HG03460 (cell line): Measurements from ENCODE around the gene EML1.

Experiments
- ATAC-seq: cut with Tn5 transposase; IDR thresholded peaks from one replicate; pipeline ENCODE4 v1.9.1; 2021; ENCODE audit not compliant: unreplicated experiment

EML1 gene

GRCh38 chr14:99777951-99778350 lies 15.3 kb upstream of the EML1 start:
- no peak for ATAC-seq

DNA sequence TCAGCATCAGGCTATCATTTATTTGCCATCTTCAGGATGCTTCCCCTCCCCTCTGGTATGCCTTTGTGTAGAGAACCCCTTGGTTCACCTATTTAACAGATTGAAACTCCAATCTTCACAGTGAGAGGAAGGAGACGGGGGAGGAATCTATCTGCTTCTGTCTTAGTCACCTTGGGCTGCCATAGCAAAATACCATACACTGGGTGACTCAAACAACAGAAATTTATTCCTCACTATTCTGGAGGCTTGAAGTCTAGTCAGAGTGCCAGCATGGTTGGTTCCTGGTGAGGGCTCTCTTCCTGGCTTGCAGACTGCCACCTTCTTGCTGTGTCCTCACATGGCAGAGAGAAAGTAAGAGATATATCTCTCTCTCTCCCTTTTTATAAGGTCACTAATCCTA lies 13.5 kb upstream of the EML1 start:
- ATAC-seq: no peak

- no peak for ATAC-seq
These were observed 12.5 kb upstream of the EML1 start for GRCh38 chr14:99780690-99781089.

- no peak for ATAC-seq
These were observed 12.1 kb upstream of the EML1 start for GRCh38 chr14:99781091-99781490.

GRCh38 chr14:99781853-99782610 lies 11.2 kb upstream of the EML1 start:
- ATAC-seq: no peak

DNA sequence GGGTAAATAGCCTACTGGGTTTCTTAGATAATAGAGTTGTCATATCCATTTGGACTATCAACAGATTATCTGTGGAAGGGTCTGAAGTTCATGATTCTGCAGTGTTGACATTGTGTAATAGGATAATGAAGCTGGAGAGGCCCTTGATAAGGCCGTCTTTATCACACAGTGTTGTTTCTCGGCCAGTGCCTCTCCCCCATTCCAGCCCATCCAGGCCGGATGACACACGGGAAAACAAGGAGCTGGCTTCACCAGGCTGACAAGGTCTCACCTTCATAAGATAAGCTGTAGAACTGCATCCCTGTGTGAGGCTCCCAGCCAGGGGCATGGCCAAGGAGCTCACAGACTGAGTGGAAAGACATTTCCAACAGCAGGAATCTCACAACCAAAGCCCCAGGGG lies 8.7 kb upstream of the EML1 start:
- no peak for ATAC-seq

DNA sequence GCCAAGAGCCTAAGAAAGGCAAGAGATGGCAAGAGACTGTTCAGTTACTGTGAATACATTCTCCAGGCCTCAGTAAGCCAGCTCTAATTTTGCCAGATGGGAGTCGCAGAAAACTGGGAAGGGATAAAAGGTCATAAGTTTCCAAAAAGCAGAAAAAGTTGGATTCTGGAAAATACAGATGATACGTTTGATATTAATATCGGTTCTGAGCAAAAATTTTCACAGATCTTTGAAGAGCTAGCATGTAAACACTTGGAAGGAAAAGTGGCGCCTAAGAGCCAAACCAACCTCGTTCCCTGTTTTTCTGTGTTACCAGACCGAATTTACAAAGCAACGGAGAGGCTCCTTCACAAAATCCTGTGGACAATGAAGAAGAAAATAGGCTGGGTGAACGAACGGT lies 7.8 kb upstream of the EML1 start:
- ATAC-seq: no peak

DNA sequence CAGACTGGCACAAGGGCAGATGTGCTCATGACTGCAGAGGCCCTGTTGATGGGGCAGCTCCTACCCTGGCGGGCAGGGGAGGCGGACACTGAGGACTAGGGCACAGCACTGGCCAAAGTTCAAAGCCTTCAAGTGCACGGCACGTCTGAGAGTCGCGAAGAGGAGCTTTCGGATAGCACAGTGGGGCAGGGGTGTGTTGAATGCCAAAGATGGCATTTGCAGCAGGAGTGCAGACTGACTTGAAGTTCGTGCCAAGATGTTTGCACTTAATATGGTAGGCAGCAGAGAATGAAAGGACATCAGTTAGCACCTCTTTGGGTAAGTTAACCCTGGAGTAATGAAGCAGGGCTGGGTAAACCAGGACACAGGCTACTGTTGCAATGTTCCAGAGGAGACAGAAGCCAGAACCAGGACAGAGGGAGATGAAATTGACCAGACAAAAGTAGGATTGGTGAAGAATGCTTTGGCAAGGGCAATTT lies 6.7 kb upstream of the EML1 start:
- ATAC-seq: no peak

- no peak for ATAC-seq
These were observed 4.5 kb upstream of the EML1 start for GRCh38 chr14:99788713-99789112.

DNA sequence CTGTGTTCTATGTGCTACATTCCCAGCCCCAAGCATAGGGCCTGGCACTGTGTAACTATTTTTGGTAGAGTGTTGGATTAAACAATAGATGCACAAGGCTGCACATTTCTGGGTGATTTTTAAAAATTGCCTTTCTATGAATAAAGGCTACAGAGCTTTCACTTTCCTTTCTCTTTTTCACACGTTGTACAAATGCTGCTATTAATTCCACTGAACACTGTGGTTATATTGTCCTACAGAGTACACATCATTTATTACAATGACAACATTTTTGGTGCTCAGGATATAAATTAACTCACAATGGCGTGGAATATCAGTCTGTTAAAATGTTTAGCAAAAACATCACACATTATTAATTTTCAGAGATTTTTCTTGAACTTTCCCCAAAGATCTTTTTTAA lies 3.6 kb upstream of the EML1 start:
- ATAC-seq: no peak

DNA sequence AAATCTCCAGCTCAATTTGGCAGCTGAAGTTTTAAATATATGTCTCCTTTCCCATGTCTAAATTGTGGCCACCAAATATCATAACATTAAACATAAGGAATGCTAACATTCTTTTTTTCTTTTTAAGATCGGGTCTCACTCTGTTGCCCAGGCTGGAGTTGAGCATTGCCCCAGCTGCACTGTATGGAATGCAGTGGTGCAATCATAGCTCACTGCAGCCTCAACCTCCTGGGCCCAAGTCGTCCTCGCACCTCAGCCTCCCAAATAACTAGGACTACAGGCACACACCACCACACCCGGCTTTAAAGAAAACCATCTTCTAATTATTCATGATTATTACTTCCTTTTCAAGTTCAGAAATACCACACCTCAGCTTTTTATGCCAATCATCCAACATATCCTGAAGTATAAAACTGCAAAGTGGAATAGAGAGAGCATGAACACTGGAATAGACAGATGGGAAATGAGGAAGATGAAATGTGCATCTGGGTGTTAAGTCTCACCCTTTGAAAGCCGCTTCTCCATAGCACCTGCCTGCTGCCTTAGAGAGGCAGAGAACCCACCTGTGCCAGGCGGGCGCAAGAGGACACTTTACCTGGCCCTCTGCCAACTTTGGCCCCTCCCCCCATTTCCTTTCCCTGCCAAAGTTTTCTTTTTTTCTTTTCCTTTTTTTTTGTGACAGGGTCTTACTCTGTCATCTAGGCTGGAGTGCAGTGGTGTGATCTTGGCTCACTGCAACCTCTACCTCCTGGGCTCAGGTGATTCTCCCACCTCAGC lies 2.8 kb upstream of the EML1 start:
- no peak for ATAC-seq

GRCh38 chr14:99790978-99791376 lies 2.2 kb upstream of the EML1 start:
- no peak for ATAC-seq

GRCh38 chr14:99791476-99792209 lies 1.6 kb upstream of the EML1 start:
- no peak for ATAC-seq

DNA sequence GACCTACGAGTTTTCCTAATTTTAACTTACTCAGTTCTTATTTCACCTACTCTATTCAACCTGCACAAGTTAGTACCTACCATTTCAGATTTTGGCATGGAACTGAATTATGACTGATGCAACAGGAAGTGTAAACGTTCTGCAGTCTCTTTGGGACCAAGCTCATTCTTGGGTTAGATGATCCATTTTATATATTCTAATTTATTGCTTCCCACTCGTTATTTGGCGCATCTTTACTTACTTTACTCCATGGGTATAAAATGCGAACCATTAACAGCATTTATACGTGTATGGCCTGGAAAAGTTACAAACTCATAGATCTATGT lies 1.0 kb upstream of the EML1 start:
- no peak for ATAC-seq

- ATAC-seq: no peak
These were observed 531 bp upstream of the EML1 start for GRCh38 chr14:99792551-99793212.

GRCh38 chr14:99794151-99794780 lies 1.1 kb downstream of the EML1 start:
- no peak for ATAC-seq

DNA sequence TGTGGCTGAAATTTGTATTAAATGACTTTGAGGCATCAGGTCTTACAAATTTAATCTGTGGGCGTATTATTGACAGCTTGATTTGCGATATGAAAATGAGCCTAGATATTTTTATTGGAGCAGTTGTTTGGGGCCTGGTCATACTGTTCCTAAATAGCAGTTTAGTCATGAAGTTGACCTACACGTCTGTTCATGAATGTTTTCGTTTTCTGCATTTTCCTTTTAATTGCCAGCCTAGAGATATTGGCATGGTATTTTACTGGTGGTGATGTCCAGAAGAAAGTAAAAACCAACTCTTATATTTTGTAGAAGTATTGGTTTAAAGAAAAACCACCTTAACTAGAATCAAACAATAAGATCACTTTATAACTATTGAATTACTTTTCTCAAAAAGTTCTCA lies 1.8 kb downstream of the EML1 start:
- ATAC-seq: no peak

DNA sequence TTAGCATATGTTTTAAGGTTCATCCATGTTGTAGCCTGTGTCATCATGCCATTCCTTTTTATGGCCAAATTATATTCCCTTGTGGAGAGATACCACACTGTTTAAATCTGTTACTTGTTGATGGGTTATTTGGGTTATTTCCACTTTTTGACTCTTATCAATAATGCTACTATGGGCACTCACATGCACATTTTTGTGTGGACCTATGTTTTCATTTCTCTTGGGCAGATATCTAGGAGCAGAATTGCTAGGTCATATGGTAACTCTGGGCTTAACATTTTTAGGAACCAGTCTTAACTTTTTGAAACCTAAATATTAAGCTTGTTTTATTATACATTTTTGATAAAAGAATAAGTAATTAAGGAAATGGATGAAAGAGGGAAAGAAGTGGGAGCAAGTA lies 4.0 kb downstream of the EML1 start:
- ATAC-seq: no peak

DNA sequence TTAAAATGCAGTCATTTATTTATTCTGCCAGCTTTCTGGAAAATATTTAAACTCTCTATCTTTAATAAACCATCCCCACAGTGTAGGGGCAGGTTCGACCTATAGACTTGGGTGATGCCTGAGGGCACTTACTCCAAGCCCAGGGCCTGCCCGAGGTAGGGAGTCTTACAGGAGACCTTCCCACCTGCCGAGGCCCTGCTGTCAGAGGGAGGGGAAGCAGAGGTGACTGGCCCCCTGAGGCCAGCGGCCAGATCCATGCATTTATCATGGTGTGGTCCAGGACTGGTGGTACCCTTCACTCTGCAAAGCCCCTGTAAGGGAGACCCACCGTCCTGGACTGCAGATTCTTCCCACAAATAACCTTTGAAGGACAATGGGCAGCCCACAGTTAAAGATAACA lies 7.6 kb downstream of the EML1 start:
- ATAC-seq: no peak

DNA sequence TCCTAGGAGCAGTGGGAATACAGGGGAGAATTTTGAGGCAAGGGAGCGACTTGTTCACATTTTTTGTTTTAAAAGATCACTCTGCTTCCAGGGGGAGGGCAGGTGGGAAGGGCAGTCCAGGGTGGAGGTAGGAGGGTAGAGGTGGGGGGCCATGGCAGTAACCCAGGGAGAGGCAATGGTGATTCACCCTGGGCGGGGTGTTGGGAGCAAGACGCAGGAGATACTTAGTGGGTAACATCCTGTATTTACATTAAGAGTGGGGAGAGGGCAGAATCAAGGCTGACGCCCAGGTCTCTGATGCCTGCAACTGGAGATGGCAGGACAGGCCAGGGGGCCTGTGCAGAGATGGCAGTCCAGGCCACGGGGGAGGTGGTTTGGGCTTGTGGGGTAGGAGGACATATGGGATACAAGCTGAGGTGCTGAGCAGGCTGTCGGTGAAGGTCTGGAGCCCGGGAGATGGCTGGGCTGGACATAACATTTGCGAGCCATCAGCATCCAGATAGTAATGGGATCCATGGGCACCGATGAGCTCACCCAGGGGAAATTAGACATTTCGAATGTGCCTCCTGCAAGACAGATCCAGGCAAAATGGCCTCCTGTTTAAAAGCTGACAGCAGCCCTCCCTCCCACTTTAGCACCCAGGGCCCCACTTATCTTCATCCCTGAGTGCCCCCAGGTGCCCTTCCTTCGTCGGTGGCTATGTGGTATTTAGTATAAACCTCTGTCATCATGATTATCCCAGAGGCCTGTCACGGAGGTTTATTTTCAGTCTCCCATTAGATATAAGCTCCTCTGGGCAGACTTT lies 9.3 kb downstream of the EML1 start:
- no peak for ATAC-seq
